Smooth muscle cell (in vitro differentiated cells): ENCODE measurements around the gene RAB3B. TPM values are rescaled to one million over a fixed set of nuclear protein-coding genes. Genes with fewer than 3 reads are reported as not detected.

ENCODE experiments used
- DNase-seq: peaks from one replicate; lab custom pipeline; 2025; ENCODE audit not compliant: unreplicated experiment; lab: John Stamatoyannopoulos, UW
- H2AFZ ChIP-seq: fragments of 200-600 bp; sonication (generic); 2 replicates; pipeline ENCODE4 v1.6.0; 2016; ENCODE audit warnings: antibody characterized with exemption, low read depth, mild to moderate bottlenecking
- H3F3A ChIP-seq: fragments of 200-600 bp; sonication (generic); 2 replicates; pipeline ENCODE4 v1.6.0; 2017; ENCODE audit warnings: antibody characterized with exemption, low read depth
- H3K27ac ChIP-seq: fragments of 200-600 bp; sonication (generic); 2 replicates; pipeline ENCODE4 v1.5.1; 2016; ENCODE audit warnings: low read depth, mild to moderate bottlenecking
- H3K27me3 ChIP-seq: fragments of 200-600 bp; sonication (generic); 2 replicates; pipeline ENCODE4 v1.6.1; 2016; ENCODE audit warnings: low read depth, mild to moderate bottlenecking
- H3K36me3 ChIP-seq: fragments of 200-600 bp; sonication (generic); 2 replicates; pipeline ENCODE4 v1.5.1; 2016; ENCODE audit warnings: low read depth
- H3K4me1 ChIP-seq: fragments of 200-600 bp; sonication (generic); 2 replicates; pipeline ENCODE4 v1.5.1; 2016; ENCODE audit warnings: low read depth
- H3K4me2 ChIP-seq: fragments of 200-600 bp; sonication (generic); 2 replicates; pipeline ENCODE4 v1.6.0; 2016; ENCODE audit warnings: mild to moderate bottlenecking
- H3K4me3 ChIP-seq: fragments of 200-600 bp; sonication (generic); 2 replicates; pipeline ENCODE4 v1.5.1; 2016; ENCODE audit warnings: mild to moderate bottlenecking
- H3K79me2 ChIP-seq: fragments of 200-600 bp; sonication (generic); 2 replicates; pipeline ENCODE4 v1.6.0; 2016; ENCODE audit warnings: low read depth, mild to moderate bottlenecking
- H3K9ac ChIP-seq: fragments of 200-600 bp; sonication (generic); 2 replicates; pipeline ENCODE4 v1.6.0; 2016; ENCODE audit warnings: low read depth
- H3K9me3 ChIP-seq: fragments of 200-600 bp; sonication (generic); replicated peaks from 2 replicates; pipeline ENCODE4 v1.5.1; 2016; ENCODE audit warnings: low read depth
- H4K20me1 ChIP-seq: fragments of 200-600 bp; sonication (generic); 2 replicates; pipeline ENCODE4 v1.6.0; 2016; ENCODE audit warnings: low read depth
- WGBS: methylation state at CpG from one replicate; pipeline ENCODE4 v1.1.7; 2016; ENCODE audit warnings: low lambda C conversion rate; 5-methylcytosine and 5-hydroxymethylcytosine counted together
- polyA plus RNA-seq: library from polyadenylated mRNA; unstranded; fragments of >200 nt; fragmentation: Nextera tagmentation; extraction: Ambion mirVana; gene quantifications from 2 replicates; pipeline ENCODE4 v1.2.1, GENCODE V29; 2016
- total RNA-seq: library from RNA; depleted of rRNA; stranded (reverse); fragments of >200 nt; gene quantifications from 2 replicates; pipeline ENCODE4 v1.2.3, GENCODE V29; 2014
- TF ChIP-seq, protein P1 (sequence below): fragments of 200-600 bp; sonication (generic); IDR thresholded peaks from 2 replicates; pipeline ENCODE4 v1.5.1; 2017; ENCODE audit warnings: borderline replicate concordance, mild to moderate bottlenecking, antibody characterized with exemption; ENCODE audit not compliant: insufficient read depth, poor library complexity, severe bottlenecking

Gene RAB3B
- total and polyA plus RNA-seq, 2 experiments from 2014 or later = 3.5 to 9.3 TPM

DNA sequence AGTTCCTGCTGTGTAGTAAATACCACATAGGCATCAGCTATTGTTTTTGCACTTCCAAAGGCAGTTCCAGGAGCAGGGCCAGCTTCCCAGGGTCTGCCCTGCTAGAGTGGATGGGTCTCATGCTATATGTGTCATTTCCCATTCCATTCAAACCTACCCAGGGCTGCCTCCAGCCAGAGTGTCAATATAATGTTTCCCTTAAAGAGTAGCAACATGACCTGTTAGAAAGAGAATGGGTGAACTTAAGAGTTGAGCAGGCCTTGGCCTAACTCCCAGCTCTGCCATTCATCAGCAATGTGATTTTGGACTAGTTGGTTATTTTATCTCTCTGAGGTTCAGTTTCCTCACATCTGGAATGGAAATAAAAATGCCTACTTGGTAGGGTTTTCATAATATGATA, 44.9 kb downstream of the RAB3B start:
- Histone ChIP-seq H3K79me2 (no peaks in the 10 kb centered on the region), H3K27ac (no peak overlapping the region), H4K20me1 (no peaks in the 10 kb centered on the region), H3F3A (no peaks in the 10 kb centered on the region), H2AFZ (no peak overlapping the region), H3K9me3 (no peaks in the 10 kb centered on the region), H3K9ac (no peak overlapping the region), H3K36me3 (no peaks in the 10 kb centered on the region), H3K4me1 (no peaks in the 10 kb centered on the region), H3K4me2 (no peak overlapping the region), H3K27me3 (no peaks in the 10 kb centered on the region), H3K4me3 (no peak overlapping the region)
- no peak for DNase-seq
- TF ChIP-seq, protein P1, sequence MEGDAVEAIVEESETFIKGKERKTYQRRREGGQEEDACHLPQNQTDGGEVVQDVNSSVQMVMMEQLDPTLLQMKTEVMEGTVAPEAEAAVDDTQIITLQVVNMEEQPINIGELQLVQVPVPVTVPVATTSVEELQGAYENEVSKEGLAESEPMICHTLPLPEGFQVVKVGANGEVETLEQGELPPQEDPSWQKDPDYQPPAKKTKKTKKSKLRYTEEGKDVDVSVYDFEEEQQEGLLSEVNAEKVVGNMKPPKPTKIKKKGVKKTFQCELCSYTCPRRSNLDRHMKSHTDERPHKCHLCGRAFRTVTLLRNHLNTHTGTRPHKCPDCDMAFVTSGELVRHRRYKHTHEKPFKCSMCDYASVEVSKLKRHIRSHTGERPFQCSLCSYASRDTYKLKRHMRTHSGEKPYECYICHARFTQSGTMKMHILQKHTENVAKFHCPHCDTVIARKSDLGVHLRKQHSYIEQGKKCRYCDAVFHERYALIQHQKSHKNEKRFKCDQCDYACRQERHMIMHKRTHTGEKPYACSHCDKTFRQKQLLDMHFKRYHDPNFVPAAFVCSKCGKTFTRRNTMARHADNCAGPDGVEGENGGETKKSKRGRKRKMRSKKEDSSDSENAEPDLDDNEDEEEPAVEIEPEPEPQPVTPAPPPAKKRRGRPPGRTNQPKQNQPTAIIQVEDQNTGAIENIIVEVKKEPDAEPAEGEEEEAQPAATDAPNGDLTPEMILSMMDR = no peak

DNA sequence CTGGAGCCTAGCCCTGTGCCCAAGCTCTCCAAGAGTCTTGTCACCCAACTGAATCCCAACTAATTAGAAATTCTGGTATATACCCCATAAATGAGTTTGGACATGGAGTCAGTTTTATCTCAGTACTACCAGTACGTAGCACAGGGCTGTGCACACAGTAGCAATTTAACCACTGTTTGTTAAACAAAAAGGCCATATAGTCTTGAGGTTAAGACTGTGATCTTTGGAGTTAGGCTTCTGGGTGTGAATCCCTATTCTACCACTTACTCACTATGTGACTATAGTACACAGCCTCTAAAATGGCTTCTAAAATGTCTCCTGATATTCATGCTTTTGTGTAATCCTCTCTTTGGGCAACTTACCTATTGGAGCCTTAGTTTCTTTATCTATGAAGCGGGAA, 48.2 kb downstream of the RAB3B start:
- H3K4me2 ChIP-seq = no peak overlapping the region
- H3K4me3 ChIP-seq = no peak overlapping the region
- H3K9me3 ChIP-seq = no peaks in the 10 kb centered on the region
- no peak overlapping the region for H3K9ac ChIP-seq
- H4K20me1 ChIP-seq = no peaks in the 10 kb centered on the region
- H3K27me3 ChIP-seq = no peaks in the 10 kb centered on the region
- WGBS = 92% methylated on average over 2 of the region's 2 CpGs
- H3F3A ChIP-seq = no peaks in the 10 kb centered on the region
- no peaks in the 10 kb centered on the region for H3K4me1 ChIP-seq
- no peak overlapping the region for H2AFZ ChIP-seq
- no peak for DNase-seq
- no peak overlapping the region for H3K27ac ChIP-seq
- no peaks in the 10 kb centered on the region for H3K79me2 ChIP-seq
- TF ChIP-seq, protein P1 = no peak
- H3K36me3 ChIP-seq = no peaks in the 10 kb centered on the region

DNA sequence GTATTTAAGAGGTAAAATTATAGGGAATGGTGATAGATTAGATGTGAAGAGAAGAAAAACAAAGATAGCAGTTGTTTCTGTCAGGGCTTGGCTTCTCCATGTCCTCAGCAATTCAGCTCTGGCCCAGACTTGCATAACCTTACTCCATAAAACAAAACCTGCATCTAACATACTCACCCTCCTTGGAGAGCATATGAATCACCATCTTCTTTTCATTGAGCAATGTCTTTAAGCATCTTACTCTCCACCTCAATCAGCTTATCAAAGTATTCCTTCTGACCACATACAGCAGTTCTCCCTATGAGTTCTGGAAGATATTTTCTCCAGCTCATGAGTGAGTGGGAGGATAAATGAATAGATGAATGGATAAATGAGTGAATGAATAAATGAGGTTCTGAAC, 49.0 kb downstream of the RAB3B start:
- no peak overlapping the region for H3K4me3 ChIP-seq
- H3K27me3 ChIP-seq = no peaks in the 10 kb centered on the region
- no peaks in the 10 kb centered on the region for H3K9me3 ChIP-seq
- no peaks in the 10 kb centered on the region for H3K4me1 ChIP-seq
- no peak overlapping the region for H3K9ac ChIP-seq
- no peak for DNase-seq
- no peak overlapping the region for H2AFZ ChIP-seq
- no peak overlapping the region for H3K27ac ChIP-seq
- H4K20me1 ChIP-seq = no peaks in the 10 kb centered on the region
- no peaks in the 10 kb centered on the region for H3K79me2 ChIP-seq
- H3F3A ChIP-seq = no peaks in the 10 kb centered on the region
- H3K36me3 ChIP-seq = no peaks in the 10 kb centered on the region
- TF ChIP-seq, protein P1 = no peak
- H3K4me2 ChIP-seq = no peak overlapping the region

DNA sequence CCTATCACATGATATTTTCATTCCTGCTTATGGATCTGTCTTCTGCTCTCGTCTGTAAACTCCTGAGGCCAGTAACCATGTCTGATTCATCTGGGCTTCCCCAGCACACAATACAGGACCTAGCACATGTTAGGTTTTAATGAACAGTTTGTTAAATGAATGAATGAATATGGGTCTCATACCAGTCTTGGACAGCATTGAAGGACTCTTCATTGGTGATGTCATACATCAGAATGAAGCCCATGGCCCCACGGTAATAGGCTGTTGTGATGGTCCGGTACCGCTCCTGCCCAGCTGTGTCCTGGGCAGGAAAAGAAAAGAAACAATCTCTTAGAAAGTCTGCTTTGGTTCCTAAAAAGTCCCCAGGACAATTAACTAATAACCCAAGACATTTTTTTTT, 53.4 kb downstream of the RAB3B start:
- WGBS = 94% methylated on average over 4 of the region's 4 CpGs
- Histone ChIP-seq H3K4me3 (no peak overlapping the region), H3K27ac (no peak overlapping the region), H3K4me2 (no peak overlapping the region), H3F3A (no peaks in the 10 kb centered on the region), H3K9me3 (no peaks in the 10 kb centered on the region), H3K4me1 (no peaks in the 10 kb centered on the region), H3K9ac (no peak overlapping the region), H2AFZ (no peak overlapping the region), H3K36me3 (no peaks in the 10 kb centered on the region), H4K20me1 (no peaks in the 10 kb centered on the region), H3K27me3 (no peaks in the 10 kb centered on the region), H3K79me2 (no peaks in the 10 kb centered on the region)
- no peak for DNase-seq
- TF ChIP-seq, protein P1 = no peak
